Measurements from ENCODE around the gene MAU2. TPM values are rescaled to one million over a fixed set of nuclear protein-coding genes. Genes with fewer than 3 reads are reported as not detected.
"Not testable (repeated sequence)": the region's sequence is repeated elsewhere in the genome, so short reads cannot be mapped to it uniquely, and the experiment has no call there.

Gene MAU2
- total RNA-seq, 1 donor from 2014 or later: 75.7 TPM

- H3K9me3 Mint-ChIP-seq (ENCODE audit: unreplicated experiment): no peaks in the 10 kb centered on the region
- no peaks in the 10 kb centered on the region for H3K4me1 Mint-ChIP-seq (ENCODE audit: unreplicated experiment)
- no peak overlapping the region for H3K4me3 Mint-ChIP-seq (ENCODE audit: unreplicated experiment)
- no peak overlapping the region for H3K27ac Mint-ChIP-seq (ENCODE audit: unreplicated experiment)
- no peak for TF ChIP-seq CTCF (IDR thresholded peaks at IDR 0.05)
- H3K27me3 Mint-ChIP-seq (ENCODE audit: unreplicated experiment): no peaks in the 10 kb centered on the region
- peaks cover 32% of the 10 kb centered on the region for H3K36me3 Mint-ChIP-seq (ENCODE audit: unreplicated experiment)
- DNase-seq (ENCODE audit: extremely low spot score, unreplicated experiment): no peak
Measured at GRCh38 chr19:19345232-19345631, 24.6 kb downstream of the MAU2 start.

GRCh38 chr19:19345970-19346369 lies 25.3 kb downstream of the MAU2 start:
- no peaks in the 10 kb centered on the region for H3K27me3 Mint-ChIP-seq (ENCODE audit: unreplicated experiment)
- TF ChIP-seq CTCF (IDR thresholded peaks at IDR 0.05): no peak
- H3K36me3 Mint-ChIP-seq (ENCODE audit: unreplicated experiment): peaks cover 32% of the 10 kb centered on the region
- no peak overlapping the region for H3K4me3 Mint-ChIP-seq (ENCODE audit: unreplicated experiment)
- DNase-seq (ENCODE audit: extremely low spot score, unreplicated experiment): no peak
- H3K9me3 Mint-ChIP-seq (ENCODE audit: unreplicated experiment): no peaks in the 10 kb centered on the region
- H3K27ac Mint-ChIP-seq (ENCODE audit: unreplicated experiment): no peak overlapping the region
- H3K4me1 Mint-ChIP-seq (ENCODE audit: unreplicated experiment): no peaks in the 10 kb centered on the region

DNA sequence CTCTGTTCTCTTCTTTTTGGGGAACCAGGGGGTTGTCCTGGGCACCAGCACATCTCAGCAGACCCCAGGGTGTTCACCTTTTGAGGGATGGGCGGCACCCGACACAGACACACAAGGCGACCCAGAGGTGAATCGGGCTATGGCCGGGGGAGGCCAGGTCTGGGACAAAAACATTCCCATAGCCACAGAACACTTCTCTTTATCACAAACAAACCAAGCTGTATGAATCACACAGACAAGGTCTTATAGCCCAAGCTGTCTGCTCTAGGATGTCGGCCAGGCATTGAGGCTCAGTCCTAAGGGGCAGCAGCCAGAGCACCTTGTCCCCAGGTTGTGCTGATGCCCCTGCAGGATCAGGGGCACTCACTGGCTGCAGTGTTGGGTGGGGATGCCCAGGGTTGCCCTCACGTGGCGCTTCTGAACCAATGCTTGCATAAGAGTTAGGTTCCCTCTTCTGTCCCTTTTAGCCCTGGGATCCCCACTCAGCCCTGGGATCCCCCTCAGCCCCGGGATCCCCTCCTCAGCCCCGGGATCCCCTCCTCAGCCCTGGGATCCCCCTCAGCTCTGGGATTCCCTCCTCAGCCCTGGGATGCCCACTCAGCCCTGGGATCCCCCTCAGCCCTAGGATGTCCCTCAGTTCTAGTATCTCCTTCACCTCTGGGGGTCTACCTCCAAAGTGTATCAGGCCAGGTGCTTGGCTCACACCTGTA lies 26.9 kb downstream of the MAU2 start:
- no peak for DNase-seq (ENCODE audit: extremely low spot score, unreplicated experiment)
- H3K4me3 Mint-ChIP-seq (ENCODE audit: unreplicated experiment): no peak overlapping the region
- H3K27me3 Mint-ChIP-seq (ENCODE audit: unreplicated experiment): no peaks in the 10 kb centered on the region
- no peak for TF ChIP-seq CTCF (IDR thresholded peaks at IDR 0.05)
- H3K36me3 Mint-ChIP-seq (ENCODE audit: unreplicated experiment): peaks cover 39% of the 10 kb centered on the region
- H3K9me3 Mint-ChIP-seq (ENCODE audit: unreplicated experiment): no peaks in the 10 kb centered on the region
- H3K4me1 Mint-ChIP-seq (ENCODE audit: unreplicated experiment): no peaks in the 10 kb centered on the region
- no peak overlapping the region for H3K27ac Mint-ChIP-seq (ENCODE audit: unreplicated experiment)

- DNase-seq (ENCODE audit: extremely low spot score, unreplicated experiment): no peak
- Mint-ChIP-seq H3K36me3 (ENCODE audit: unreplicated experiment) (peaks cover 38% of the 10 kb centered on the region), H3K4me1 (ENCODE audit: unreplicated experiment) (no peaks in the 10 kb centered on the region), H3K27ac (ENCODE audit: unreplicated experiment) (no peak overlapping the region), H3K27me3 (ENCODE audit: unreplicated experiment) (no peaks in the 10 kb centered on the region), H3K9me3 (ENCODE audit: unreplicated experiment) (no peaks in the 10 kb centered on the region), H3K4me3 (ENCODE audit: unreplicated experiment) (no peak overlapping the region)
- TF ChIP-seq CTCF (IDR thresholded peaks at IDR 0.05): no peak
Measured at GRCh38 chr19:19348266-19348665, 27.6 kb downstream of the MAU2 start.

DNA sequence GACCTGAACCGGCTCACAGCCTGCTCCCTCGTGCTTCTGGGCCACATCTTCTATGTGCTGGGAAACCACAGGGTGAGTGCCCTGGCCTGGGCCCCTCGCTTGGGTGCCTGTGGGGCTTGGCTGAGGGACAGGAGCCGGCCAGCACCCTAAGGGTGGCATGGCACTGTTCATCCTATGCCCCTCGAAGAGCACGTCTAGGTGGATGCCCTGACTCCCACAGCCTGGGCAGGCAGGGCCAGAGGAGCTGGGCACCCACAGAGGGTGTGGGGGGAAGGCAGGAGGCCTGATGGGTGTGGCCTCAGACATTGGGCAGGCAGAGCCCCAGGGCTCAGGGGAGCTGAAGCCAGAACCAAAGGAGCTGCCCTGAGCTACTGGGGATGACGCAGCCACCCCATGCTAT lies 28.7 kb downstream of the MAU2 start:
- TF ChIP-seq CTCF (IDR thresholded peaks at IDR 0.05): no peak
- no peaks in the 10 kb centered on the region for H3K9me3 Mint-ChIP-seq (ENCODE audit: unreplicated experiment)
- H3K27ac Mint-ChIP-seq (ENCODE audit: unreplicated experiment): no peak overlapping the region
- DNase-seq (ENCODE audit: extremely low spot score, unreplicated experiment): no peak
- H3K4me1 Mint-ChIP-seq (ENCODE audit: unreplicated experiment): no peaks in the 10 kb centered on the region
- peaks cover 42% of the 10 kb centered on the region for H3K36me3 Mint-ChIP-seq (ENCODE audit: unreplicated experiment)
- no peaks in the 10 kb centered on the region for H3K27me3 Mint-ChIP-seq (ENCODE audit: unreplicated experiment)
- no peak overlapping the region for H3K4me3 Mint-ChIP-seq (ENCODE audit: unreplicated experiment)

GRCh38 chr19:19350756-19351155 lies 30.1 kb downstream of the MAU2 start:
- H3K36me3 Mint-ChIP-seq (ENCODE audit: unreplicated experiment): peaks cover 38% of the 10 kb centered on the region
- H3K9me3 Mint-ChIP-seq (ENCODE audit: unreplicated experiment); H3K4me3 Mint-ChIP-seq (ENCODE audit: unreplicated experiment); H3K27me3 Mint-ChIP-seq (ENCODE audit: unreplicated experiment); H3K4me1 Mint-ChIP-seq (ENCODE audit: unreplicated experiment); H3K27ac Mint-ChIP-seq (ENCODE audit: unreplicated experiment); DNase-seq (ENCODE audit: extremely low spot score, unreplicated experiment): not testable (repeated sequence)

Data from osteocyte (in vitro differentiated cells).